Sigmoid colon (tissue), 7 donors: ENCODE results near the gene AP1G2. TPM values are rescaled to one million over a fixed set of nuclear protein-coding genes. Genes with fewer than 3 reads are reported as not detected.
"Not testable (repeated sequence)": the region's sequence is repeated elsewhere in the genome, so short reads cannot be mapped to it uniquely, and the experiment has no call there.

Source experiments
- DNase-seq: peaks from one replicate; pipeline ENCODE4 v3.0.0-alpha.2; 2019
- H3K27ac ChIP-seq, 4 donors: fragments of 200-600 bp; sonication (generic); one replicate each; pipeline ENCODE4 v1.5.1; 2016 to 2019; ENCODE audit warnings: mild to moderate bottlenecking in 1 of 4
- H3K27me3 ChIP-seq, 3 donors: fragments of 200-600 bp; sonication (generic); one replicate each; pipeline ENCODE4 v1.5.1; 2019; ENCODE audit warnings: mild to moderate bottlenecking in 1 of 3
- H3K36me3 ChIP-seq, 4 donors: fragments of 200-600 bp; sonication (generic); one replicate each; pipeline ENCODE4 v1.5.1; 2016 to 2019
- H3K4me1 ChIP-seq, 4 donors: fragments of 200-600 bp; sonication (generic); one replicate each; pipeline ENCODE4 v1.5.1; 2017 to 2019
- H3K4me3 ChIP-seq, 4 donors: fragments of 200-600 bp; sonication (generic); one replicate each; pipeline ENCODE4 v1.5.1; 2017 to 2019; ENCODE audit warnings: mild to moderate bottlenecking in 2 of 4, moderate library complexity in 1 of 4
- H3K9me3 ChIP-seq, 4 donors: fragments of 200-600 bp in 3 of 4; sonication (generic) in 3 of 4; one replicate each; pipeline versions ENCODE4 v1.5.1 to v1.6.1; 2013 to 2019
- CTCF ChIP-seq, 4 experiments: fragments of 450-650 bp in 3 of 4; fragments of 200-600 bp in 1 of 4; IDR thresholded peaks; one replicate each; pipeline ENCODE4 v1.5.1; 2016 to 2019; ENCODE audit warnings: antibody characterized with exemption in 4 of 4, mild to moderate bottlenecking in 3 of 4, moderate library complexity in 2 of 4
- EP300 ChIP-seq, 4 donors: sonication (generic); formaldehyde crosslinking; IDR thresholded peaks; one replicate each; pipeline ENCODE4 v1.6.1; 2017; ENCODE audit warnings: antibody characterized with exemption in 4 of 4
- POLR2A ChIP-seq, 2 donors: fragments of 450-650 bp; IDR thresholded peaks; one replicate each; pipeline ENCODE4 v1.6.1; 2016; ENCODE audit warnings: antibody characterized with exemption in 2 of 2, mild to moderate bottlenecking in 2 of 2, moderate library complexity in 2 of 2
- POLR2AphosphoS5 ChIP-seq, 4 donors: sonication (generic); formaldehyde crosslinking; IDR thresholded peaks; one replicate each; pipeline ENCODE4 v1.6.1; 2017; ENCODE audit warnings: antibody characterized with exemption in 4 of 4
- WGBS, 2 donors: extraction: QIAGEN DNeasy Blood & Tissue Kit; methylation state at CpG; one replicate each; pipeline ENCODE4 v1.1.7; 2013; 5-methylcytosine and 5-hydroxymethylcytosine counted together
- intact Hi-C: fragments of 100-400 bp; cut with DNase I; formaldehyde crosslinking; loops from one replicate; pipeline ENCODE4 v1.15.1; 2023
- polyA plus RNA-seq, 3 donors: library from polyadenylated mRNA; stranded (reverse); fragments of 200-250 nt; gene quantifications; one replicate each; pipeline ENCODE4 v1.2.3, GENCODE V29; 2013
- total RNA-seq, 4 donors: library from RNA; depleted of rRNA; stranded (reverse); fragments of >200 nt; gene quantifications; one replicate each; pipeline ENCODE4 v1.1.0, GENCODE V29; 2016
- donor health status: healthy with polysubstance abuse.
- donor health status: Bipolar disorder and iron deficiency.
- donor health status: healthy.

AP1G2 gene
- total and polyA plus RNA-seq, 7 donors: 16.4 to 124 (median 33.0) TPM

- intact Hi-C loops: no loop called here
These were observed 33.2 kb upstream of the AP1G2 start for GRCh38 chr14:23600806-23601205.

GRCh38 chr14:23600322-23600707 lies 32.7 kb upstream of the AP1G2 start:
- WGBS, 2 donors: 49 to 91% methylated on average over 2 of the region's 2 CpGs
- H3K27ac ChIP-seq: no peak overlapping the region
- intact Hi-C loops: no loop called here
- H3K9me3 ChIP-seq: no peaks in the 10 kb centered on the region
- DNase-seq: peak; percentile 21
- no peak overlapping the region for H3K4me3 ChIP-seq
- TF ChIP-seq POLR2A (IDR thresholded peaks at IDR 0.05): no peak
- TF ChIP-seq CTCF (IDR thresholded peaks at IDR 0.05): no peak
- no peak for TF ChIP-seq POLR2AphosphoS5 (IDR thresholded peaks at IDR 0.05)
- TF ChIP-seq EP300 (IDR thresholded peaks at IDR 0.05): no peak
- H3K4me1 ChIP-seq: no peaks in the 10 kb centered on the region
- H3K27me3 ChIP-seq: no peaks in the 10 kb centered on the region
- H3K36me3 ChIP-seq: no peaks in the 10 kb centered on the region

More at GRCh38 chr14:23600806-23601205, 33.2 kb upstream of the AP1G2 start:
- Histone ChIP-seq H3K27me3 (no peaks in the 10 kb centered on the region), H3K4me3 (no peak overlapping the region), H3K9me3 (no peaks in the 10 kb centered on the region), H3K36me3 (no peaks in the 10 kb centered on the region), H3K27ac (no peak overlapping the region), H3K4me1 (no peaks in the 10 kb centered on the region)
- 99% methylated on average over 1 of the region's 1 CpG for WGBS, 2 donors
- no peak for DNase-seq
- TF ChIP-seq CTCF (IDR thresholded peaks at IDR 0.05) (no peak), POLR2AphosphoS5 (IDR thresholded peaks at IDR 0.05) (no peak), POLR2A (IDR thresholded peaks at IDR 0.05) (no peak), EP300 (IDR thresholded peaks at IDR 0.05) (no peak)

- DNase-seq, H3K4me3 ChIP-seq, H3K9me3 ChIP-seq, H3K36me3 ChIP-seq, H3K27ac ChIP-seq, H3K27me3 ChIP-seq, intact Hi-C loops, H3K4me1 ChIP-seq: not testable (repeated sequence)
- WGBS, 2 donors: 87 to 91% methylated on average over 3 of the region's 3 CpGs
These were observed 26.6 kb upstream of the AP1G2 start for GRCh38 chr14:23594191-23594590.

GRCh38 chr14:23590198-23590597 lies 22.6 kb upstream of the AP1G2 start:
- Histone ChIP-seq H3K27me3 (peaks cover 0 to 4% (median 0%) of the 10 kb centered on the region in 3 donors), H3K36me3 (no peaks in the 10 kb centered on the region), H3K27ac (no peak overlapping the region), H3K4me1 (peaks cover 0 to 5% (median 0%) of the 10 kb centered on the region in 4 donors), H3K4me3 (no peak overlapping the region), H3K9me3 (no peaks in the 10 kb centered on the region)
- intact Hi-C loops: no loop called here
- WGBS, 2 donors: 97% methylated on average over 4 of the region's 4 CpGs
- TF ChIP-seq POLR2A (IDR thresholded peaks at IDR 0.05) (no peak), POLR2AphosphoS5 (IDR thresholded peaks at IDR 0.05) (no peak), EP300 (IDR thresholded peaks at IDR 0.05) (no peak), CTCF (IDR thresholded peaks at IDR 0.05) (no peak)
- DNase-seq: peak; percentile 15

GRCh38 chr14:23589606-23590005 lies 22.0 kb upstream of the AP1G2 start:
- peak; percentile 38 for DNase-seq
- TF ChIP-seq POLR2AphosphoS5 (IDR thresholded peaks at IDR 0.05) (no peak), CTCF (IDR thresholded peaks at IDR 0.05) (no peak), EP300 (IDR thresholded peaks at IDR 0.05) (no peak), POLR2A (IDR thresholded peaks at IDR 0.05) (no peak)
- H3K9me3 ChIP-seq: no peaks in the 10 kb centered on the region
- intact Hi-C loops: no loop called here
- peaks cover 0 to 4% (median 0%) of the 10 kb centered on the region in 3 donors for H3K27me3 ChIP-seq
- 88 to 93% methylated on average over 2 of the region's 2 CpGs for WGBS, 2 donors
- no peak overlapping the region for H3K27ac ChIP-seq
- H3K36me3 ChIP-seq: no peaks in the 10 kb centered on the region
- peaks cover 0 to 5% (median 0%) of the 10 kb centered on the region in 4 donors for H3K4me1 ChIP-seq
- H3K4me3 ChIP-seq: no peak overlapping the region
